Measurements from ENCODE around the gene GRK5.
"Not testable (repeated sequence)": the region's sequence is repeated elsewhere in the genome, so short reads cannot be mapped to it uniquely, and the experiment has no call there.

The GRK5 gene

GRCh38 chr10:119461923-119462322 is 254.6 kb downstream of the GRK5 start:
- no peak for DNase-seq

GRCh38 chr10:119462773-119463172 is 255.4 kb downstream of the GRK5 start:
- DNase-seq = no peak

GRCh38 chr10:119463195-119463594 is 255.8 kb downstream of the GRK5 start:
- DNase-seq = not testable (repeated sequence)

- DNase-seq = no peak
These were observed 257.7 kb downstream of the GRK5 start for GRCh38 chr10:119465085-119465484.

GRCh38 chr10:119466076-119466475 is 258.7 kb downstream of the GRK5 start:
- DNase-seq = no peak

GRCh38 chr10:119466655-119467054 is 259.3 kb downstream of the GRK5 start:
- no peak for DNase-seq

- no peak for DNase-seq
These were observed 261.4 kb downstream of the GRK5 start for GRCh38 chr10:119468542-119469324.

- no peak for DNase-seq
These were observed 261.9 kb downstream of the GRK5 start for GRCh38 chr10:119469325-119469707.

GRCh38 chr10:119469846-119470245 is 262.5 kb downstream of the GRK5 start:
- no peak for DNase-seq

- DNase-seq = no peak
These were observed 263.7 kb downstream of the GRK5 start for GRCh38 chr10:119470920-119471702.

- no peak for DNase-seq
These were observed 266.4 kb downstream of the GRK5 start for GRCh38 chr10:119473771-119474170.

- no peak for DNase-seq
These were observed 267.2 kb downstream of the GRK5 start for GRCh38 chr10:119474606-119475005.

- no peak for DNase-seq
These were observed 270.1 kb downstream of the GRK5 start for GRCh38 chr10:119477444-119477843.

GRCh38 chr10:119478111-119478802 is 270.9 kb downstream of the GRK5 start:
- no peak for DNase-seq

- DNase-seq = no peak
These were observed 271.5 kb downstream of the GRK5 start for GRCh38 chr10:119478811-119479341.

- DNase-seq = no peak
These were observed 272.2 kb downstream of the GRK5 start for GRCh38 chr10:119479532-119479931.

- DNase-seq = no peak
These were observed 273.3 kb downstream of the GRK5 start for GRCh38 chr10:119480667-119481066.

- DNase-seq = no peak
These were observed 274.5 kb downstream of the GRK5 start for GRCh38 chr10:119481781-119482426.

- DNase-seq = no peak
These were observed 275.6 kb downstream of the GRK5 start for GRCh38 chr10:119483001-119483400.

- no peak for DNase-seq
These were observed 276.5 kb downstream of the GRK5 start for GRCh38 chr10:119483839-119484238.

GRCh38 chr10:119488675-119489074 is 281.3 kb downstream of the GRK5 start:
- DNase-seq = no peak

- DNase-seq = no peak
These were observed 282.6 kb downstream of the GRK5 start for GRCh38 chr10:119489991-119490326.
